ENCODE measurements around the gene MACROD2.

GRCh38 chr20:14303651-14304050, 308.3 kb downstream of the MACROD2 start:
- TF ChIP-seq, protein P1, sequence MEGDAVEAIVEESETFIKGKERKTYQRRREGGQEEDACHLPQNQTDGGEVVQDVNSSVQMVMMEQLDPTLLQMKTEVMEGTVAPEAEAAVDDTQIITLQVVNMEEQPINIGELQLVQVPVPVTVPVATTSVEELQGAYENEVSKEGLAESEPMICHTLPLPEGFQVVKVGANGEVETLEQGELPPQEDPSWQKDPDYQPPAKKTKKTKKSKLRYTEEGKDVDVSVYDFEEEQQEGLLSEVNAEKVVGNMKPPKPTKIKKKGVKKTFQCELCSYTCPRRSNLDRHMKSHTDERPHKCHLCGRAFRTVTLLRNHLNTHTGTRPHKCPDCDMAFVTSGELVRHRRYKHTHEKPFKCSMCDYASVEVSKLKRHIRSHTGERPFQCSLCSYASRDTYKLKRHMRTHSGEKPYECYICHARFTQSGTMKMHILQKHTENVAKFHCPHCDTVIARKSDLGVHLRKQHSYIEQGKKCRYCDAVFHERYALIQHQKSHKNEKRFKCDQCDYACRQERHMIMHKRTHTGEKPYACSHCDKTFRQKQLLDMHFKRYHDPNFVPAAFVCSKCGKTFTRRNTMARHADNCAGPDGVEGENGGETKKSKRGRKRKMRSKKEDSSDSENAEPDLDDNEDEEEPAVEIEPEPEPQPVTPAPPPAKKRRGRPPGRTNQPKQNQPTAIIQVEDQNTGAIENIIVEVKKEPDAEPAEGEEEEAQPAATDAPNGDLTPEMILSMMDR (conservative IDR thresholded peaks at IDR 0.05 in 1 of 2, IDR thresholded peaks at IDR 0.05 in 1 of 2; ENCODE audit: extremely low read depth in 1 of 2, insufficient read depth in 1 of 2, low read depth in 1 of 2, low read length in 2 of 2): no peak
- TF ChIP-seq EZH2 (IDR thresholded peaks at IDR 0.05; ENCODE audit: borderline replicate concordance, low read length): no peak

Measured in mammary epithelial cell (primary cell).